SJSA1 (cell line): ENCODE results near the gene CPEB2. TPM values are rescaled to one million over a fixed set of nuclear protein-coding genes. Genes with fewer than 3 reads are reported as not detected.
"Not testable (repeated sequence)": the region's sequence is repeated elsewhere in the genome, so short reads cannot be mapped to it uniquely, and the experiment has no call there.

Experiments used
- DNase-seq, 2 experiments: peaks; one replicate each; pipeline ENCODE4 v3.0.0-alpha.2; 2015 to 2020; ENCODE audit warnings: low spot score in 2 of 2, low read depth in 1 of 2
- H3K27ac ChIP-seq: fragments of 250-450 bp; sonication (Bioruptor Pico); 2 replicates; pipeline ENCODE4 v1.5.1; 2020; ENCODE audit warnings: mild to moderate bottlenecking, moderate library complexity
- H3K27me3 ChIP-seq: fragments of 250-450 bp; sonication (Bioruptor Pico); replicated peaks from 2 replicates; pipeline ENCODE4 v1.5.1; 2020; ENCODE audit warnings: mild to moderate bottlenecking, moderate library complexity
- H3K36me3 ChIP-seq: fragments of 250-450 bp; sonication (Bioruptor Pico); 2 replicates; pipeline ENCODE4 v1.5.1; 2020; ENCODE audit warnings: mild to moderate bottlenecking
- H3K4me1 ChIP-seq: fragments of 250-450 bp; sonication (Bioruptor Pico); replicated peaks from 2 replicates; pipeline ENCODE4 v1.6.1; 2021; ENCODE audit warnings: mild to moderate bottlenecking
- H3K4me3 ChIP-seq: fragments of 250-450 bp; sonication (Bioruptor Pico); 2 replicates; pipeline ENCODE4 v1.5.1; 2020; ENCODE audit warnings: mild to moderate bottlenecking
- H3K9me3 ChIP-seq: fragments of 250-450 bp; sonication (Bioruptor Pico); replicated peaks from 2 replicates; pipeline ENCODE4 v1.5.1; 2020; ENCODE audit warnings: mild to moderate bottlenecking
- total RNA-seq: library from RNA; depleted of rRNA; stranded (reverse); fragments of >200 nt; shearing (Covaris generic); gene quantifications from 2 replicates; pipeline ENCODE4 v1.2.3, GENCODE V29; 2014

The CPEB2 gene
- total RNA-seq, 1 experiment from 2014 or later: 1.6 TPM

DNA sequence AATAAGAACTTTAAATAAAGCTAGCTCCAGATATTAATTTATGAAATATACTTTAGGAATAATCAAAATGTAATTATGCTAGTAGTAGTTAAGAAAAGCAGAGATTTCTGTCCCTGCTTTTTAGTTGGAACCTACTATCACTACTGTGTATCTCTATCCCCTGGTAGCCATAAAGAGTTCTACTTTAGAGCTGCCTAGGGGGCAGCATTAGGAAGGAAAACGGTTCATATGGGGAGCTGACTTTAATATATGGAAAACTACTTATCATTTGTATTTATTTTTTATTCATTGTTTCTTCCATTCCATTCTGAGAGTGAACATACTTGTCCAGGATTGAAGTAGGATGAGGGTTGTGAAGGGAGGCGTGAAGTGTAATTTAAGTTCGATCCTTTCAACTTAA is 40.9 kb downstream of the CPEB2 start:
- H3K4me3 ChIP-seq: no peak overlapping the region
- H3K27me3 ChIP-seq: no peaks in the 10 kb centered on the region
- H3K27ac ChIP-seq: no peak overlapping the region
- no peaks in the 10 kb centered on the region for H3K9me3 ChIP-seq
- no peak for DNase-seq
- no peaks in the 10 kb centered on the region for H3K36me3 ChIP-seq
- no peaks in the 10 kb centered on the region for H3K4me1 ChIP-seq

DNA sequence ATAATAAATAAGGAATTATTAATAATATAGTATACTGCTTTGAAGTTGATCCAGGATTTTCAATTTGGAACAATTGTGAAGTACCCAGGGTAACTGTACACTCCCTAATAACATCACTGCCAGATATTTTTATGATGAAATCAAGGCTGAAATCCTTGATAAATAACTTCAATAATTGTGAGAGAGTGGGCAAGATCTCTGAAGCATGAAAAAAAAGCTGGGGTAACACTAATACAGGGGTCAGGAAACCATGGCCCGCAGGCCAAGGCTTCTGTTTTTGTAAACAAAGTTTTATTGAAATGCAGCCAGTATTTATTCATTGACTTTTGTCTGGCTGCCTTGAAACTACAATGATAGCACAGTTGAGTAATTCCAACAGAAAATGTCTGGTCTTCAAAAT is 41.6 kb downstream of the CPEB2 start:
- Histone ChIP-seq H3K9me3 (no peaks in the 10 kb centered on the region), H3K27me3 (no peaks in the 10 kb centered on the region), H3K4me1 (no peaks in the 10 kb centered on the region), H3K36me3 (no peaks in the 10 kb centered on the region), H3K27ac (no peak overlapping the region), H3K4me3 (no peak overlapping the region)
- DNase-seq: no peak

- no peaks in the 10 kb centered on the region for H3K27me3 ChIP-seq
- H3K4me1 ChIP-seq: no peaks in the 10 kb centered on the region
- DNase-seq: no peak
- no peak overlapping the region for H3K4me3 ChIP-seq
- no peaks in the 10 kb centered on the region for H3K36me3 ChIP-seq
- no peaks in the 10 kb centered on the region for H3K9me3 ChIP-seq
- H3K27ac ChIP-seq: no peak overlapping the region
These were observed 52.3 kb downstream of the CPEB2 start for GRCh38 chr4:15054541-15054940.

- Histone ChIP-seq H3K27ac (no peak overlapping the region), H3K4me3 (no peak overlapping the region), H3K4me1 (no peaks in the 10 kb centered on the region), H3K36me3 (no peaks in the 10 kb centered on the region), H3K27me3 (no peaks in the 10 kb centered on the region), H3K9me3 (no peaks in the 10 kb centered on the region)
- DNase-seq: no peak
These were observed 57.9 kb downstream of the CPEB2 start for GRCh38 chr4:15060213-15060612.

- no peak for DNase-seq
- Histone ChIP-seq H3K27ac (no peak overlapping the region), H3K27me3 (no peaks in the 10 kb centered on the region), H3K9me3 (no peaks in the 10 kb centered on the region), H3K36me3 (no peaks in the 10 kb centered on the region), H3K4me3 (no peak overlapping the region), H3K4me1 (no peaks in the 10 kb centered on the region)
These were observed 61.1 kb downstream of the CPEB2 start for GRCh38 chr4:15063341-15063740.

DNA sequence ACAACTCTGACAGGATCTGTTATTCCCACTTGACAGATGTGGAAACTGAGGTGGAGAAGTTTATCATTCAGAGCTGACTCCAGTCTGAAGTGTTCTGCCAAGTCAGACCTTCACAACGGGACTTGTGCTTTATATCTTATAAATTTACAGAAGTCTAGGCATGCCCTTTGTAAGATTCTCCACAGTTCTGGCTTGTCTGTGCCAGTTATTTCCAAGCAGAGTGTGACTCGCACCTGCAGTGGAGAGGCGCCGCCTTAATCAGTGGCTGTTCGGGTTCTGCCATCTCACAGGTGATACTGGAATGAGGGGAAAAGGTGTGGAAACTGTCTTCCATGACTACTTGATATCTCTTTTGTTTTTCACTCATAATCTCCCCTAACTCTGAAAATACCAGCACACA is 63.2 kb downstream of the CPEB2 start:
- H3K4me3 ChIP-seq: no peak overlapping the region
- no peak for DNase-seq
- no peaks in the 10 kb centered on the region for H3K27me3 ChIP-seq

DNA sequence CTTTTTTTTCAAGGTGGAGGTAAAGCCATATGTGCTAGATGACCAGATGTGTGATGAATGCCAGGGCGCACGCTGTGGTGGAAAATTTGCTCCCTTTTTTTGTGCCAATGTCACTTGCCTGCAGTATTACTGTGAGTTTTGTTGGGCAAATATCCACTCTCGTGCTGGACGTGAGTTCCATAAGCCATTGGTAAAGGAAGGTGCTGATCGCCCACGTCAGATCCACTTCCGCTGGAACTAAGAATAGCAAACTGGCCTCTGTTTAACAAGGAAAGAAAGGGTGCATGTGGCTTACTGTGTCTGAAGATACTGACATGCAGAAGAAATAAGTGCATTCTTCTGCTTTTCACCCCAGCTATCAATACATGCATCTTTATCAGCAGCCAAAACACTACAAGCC is 63.9 kb downstream of the CPEB2 start:
- H3K4me3 ChIP-seq: no peak overlapping the region
- H3K4me1 ChIP-seq: no peaks in the 10 kb centered on the region
- no peaks in the 10 kb centered on the region for H3K9me3 ChIP-seq
- no peak for DNase-seq
- no peaks in the 10 kb centered on the region for H3K27me3 ChIP-seq
- no peak overlapping the region for H3K27ac ChIP-seq
- no peaks in the 10 kb centered on the region for H3K36me3 ChIP-seq

More for the DNA sequence above, 63.2 kb downstream of the CPEB2 start:
- no peaks in the 10 kb centered on the region for H3K4me1 ChIP-seq
- no peaks in the 10 kb centered on the region for H3K9me3 ChIP-seq
- no peak overlapping the region for H3K27ac ChIP-seq
- H3K36me3 ChIP-seq: no peaks in the 10 kb centered on the region

DNA sequence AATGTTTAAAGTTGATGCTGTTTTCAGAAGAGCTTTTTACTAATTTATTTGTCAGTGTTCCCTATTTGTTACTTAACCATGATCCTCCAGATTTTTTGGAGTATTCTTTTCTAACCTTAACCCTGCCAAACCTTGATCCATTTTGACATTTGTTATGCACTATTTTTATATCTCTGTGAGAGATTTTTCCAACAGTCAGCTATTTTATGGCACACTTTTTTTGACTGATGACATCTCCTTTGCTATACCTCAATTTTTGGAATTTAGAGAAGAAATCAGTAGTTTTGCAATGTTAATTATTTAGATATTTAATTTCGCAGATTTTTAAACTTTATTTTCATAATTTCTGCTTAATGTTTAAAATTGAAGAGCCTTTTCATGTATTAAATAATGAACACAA is 66.0 kb downstream of the CPEB2 start:
- DNase-seq: no peak
- no peaks in the 10 kb centered on the region for H3K27me3 ChIP-seq
- no peaks in the 10 kb centered on the region for H3K36me3 ChIP-seq
- H3K4me3 ChIP-seq: no peak overlapping the region
- H3K27ac ChIP-seq: no peak overlapping the region
- no peaks in the 10 kb centered on the region for H3K4me1 ChIP-seq
- H3K9me3 ChIP-seq: no peaks in the 10 kb centered on the region

DNA sequence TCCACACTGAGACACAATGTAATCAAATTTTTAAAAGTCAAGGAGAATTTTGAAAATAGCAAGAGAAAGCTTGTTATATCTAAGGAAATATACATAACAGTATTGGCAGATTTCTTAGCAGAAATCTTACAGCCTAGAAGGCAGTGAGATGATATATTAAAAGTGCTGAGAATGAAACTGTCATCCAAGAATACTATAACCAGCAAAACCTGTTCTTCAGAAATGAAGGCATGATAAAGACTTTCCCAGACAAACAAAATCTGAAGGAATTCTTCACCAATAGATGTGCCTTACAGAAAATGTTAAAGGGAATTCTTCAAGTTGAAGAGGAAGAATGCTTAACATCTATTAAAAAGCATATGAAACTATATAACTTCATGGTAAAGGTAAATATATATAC is 73.6 kb downstream of the CPEB2 start:
- Histone ChIP-seq H3K9me3 (no peaks in the 10 kb centered on the region), H3K36me3 (no peaks in the 10 kb centered on the region), H3K27ac (no peak overlapping the region), H3K4me1 (no peaks in the 10 kb centered on the region), H3K4me3 (no peak overlapping the region), H3K27me3 (no peaks in the 10 kb centered on the region)
- DNase-seq: no peak

GRCh38 chr4:15077969-15078368 is 75.7 kb downstream of the CPEB2 start:
- no peak for DNase-seq
- Histone ChIP-seq H3K4me1 (no peaks in the 10 kb centered on the region), H3K9me3 (no peaks in the 10 kb centered on the region), H3K36me3 (no peaks in the 10 kb centered on the region), H3K27ac (no peak overlapping the region), H3K27me3 (no peaks in the 10 kb centered on the region), H3K4me3 (no peak overlapping the region)

- Histone ChIP-seq H3K9me3 (no peaks in the 10 kb centered on the region), H3K27ac (no peak overlapping the region), H3K4me1 (no peaks in the 10 kb centered on the region), H3K27me3 (no peaks in the 10 kb centered on the region), H3K36me3 (no peaks in the 10 kb centered on the region), H3K4me3 (no peak overlapping the region)
- no peak for DNase-seq
These were observed 76.7 kb downstream of the CPEB2 start for GRCh38 chr4:15078682-15079642.

GRCh38 chr4:15084780-15085179 is 82.5 kb downstream of the CPEB2 start:
- H3K27ac ChIP-seq: no peak overlapping the region
- no peaks in the 10 kb centered on the region for H3K9me3 ChIP-seq
- no peaks in the 10 kb centered on the region for H3K36me3 ChIP-seq
- no peak overlapping the region for H3K4me3 ChIP-seq
- no peaks in the 10 kb centered on the region for H3K27me3 ChIP-seq
- H3K4me1 ChIP-seq: no peaks in the 10 kb centered on the region
- no peak for DNase-seq

- not testable (repeated sequence) for H3K27ac ChIP-seq, DNase-seq, H3K9me3 ChIP-seq, H3K27me3 ChIP-seq, H3K4me3 ChIP-seq, H3K36me3 ChIP-seq, H3K4me1 ChIP-seq
These were observed 83.5 kb downstream of the CPEB2 start for GRCh38 chr4:15085762-15086161.

DNA sequence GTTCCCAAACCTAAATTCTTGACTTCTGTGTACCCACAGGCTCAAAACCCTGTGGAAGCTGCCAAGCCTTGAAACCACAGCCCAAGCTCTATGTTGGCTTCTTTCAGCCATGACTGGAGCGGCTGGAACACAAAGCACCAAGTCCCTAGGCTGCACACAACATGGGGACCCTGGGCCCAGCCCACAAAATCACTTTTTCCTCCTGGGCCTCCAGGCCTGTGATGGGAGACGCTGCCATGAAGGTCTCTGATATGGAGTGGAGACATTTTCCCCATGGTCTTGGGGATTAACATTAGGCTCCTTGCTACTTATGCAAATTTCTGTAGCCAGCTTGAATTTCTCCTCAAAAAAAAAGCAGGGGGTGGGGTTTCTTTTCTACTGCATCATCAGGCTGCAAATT is 84.0 kb downstream of the CPEB2 start:
- H3K27me3 ChIP-seq, H3K4me3 ChIP-seq, DNase-seq, H3K27ac ChIP-seq, H3K4me1 ChIP-seq, H3K36me3 ChIP-seq, H3K9me3 ChIP-seq: not testable (repeated sequence)
